Frontal cortex (tissue), 4 donors: ENCODE data around the gene OSGIN1. TPM values are rescaled to one million over a fixed set of nuclear protein-coding genes. Genes with fewer than 3 reads are reported as not detected.

ENCODE experiments used
- DNase-seq, 2 donors: peaks; one replicate each; pipeline ENCODE4 v3.0.0; 2012; ENCODE audit warnings: low spot score in 2 of 2
- FAIRE-seq: peaks from 2 replicates; lab custom pipeline; 2012; peaks lifted over from hg19 to GRCh38; lab: Jason Lieb, UNC
- total RNA-seq: library from RNA; depleted of rRNA; stranded (reverse); fragments of >200 nt; gene quantifications from one replicate; pipeline ENCODE4 v1.2.3, GENCODE V29; 2014
- donor health status: control.
- donor health status: control.
- donor health status: control.

OSGIN1 gene
- total RNA-seq, 1 donor from 2014 or later: not detected

GRCh38 chr16:83925957-83926725, 26.9 kb upstream of the OSGIN1 start:
- no peak for DNase-seq
- no peak for FAIRE-seq

- DNase-seq (peak; percentile 63 to 85), FAIRE-seq (no peak)
These were observed 26.2 kb upstream of the OSGIN1 start for GRCh38 chr16:83926726-83927397.

- DNase-seq (no peak), FAIRE-seq (no peak)
These were observed 24.5 kb upstream of the OSGIN1 start for GRCh38 chr16:83928341-83929055.

GRCh38 chr16:83929811-83930555, 23.1 kb upstream of the OSGIN1 start:
- no peak for DNase-seq
- FAIRE-seq: no peak

GRCh38 chr16:83930730-83931500, 22.1 kb upstream of the OSGIN1 start:
- DNase-seq (no peak), FAIRE-seq (no peak)

- DNase-seq (no peak), FAIRE-seq (no peak)
These were observed 21.5 kb upstream of the OSGIN1 start for GRCh38 chr16:83931556-83931955.

GRCh38 chr16:83932304-83932703, 20.7 kb upstream of the OSGIN1 start:
- no peak for FAIRE-seq
- DNase-seq: no peak

DNA sequence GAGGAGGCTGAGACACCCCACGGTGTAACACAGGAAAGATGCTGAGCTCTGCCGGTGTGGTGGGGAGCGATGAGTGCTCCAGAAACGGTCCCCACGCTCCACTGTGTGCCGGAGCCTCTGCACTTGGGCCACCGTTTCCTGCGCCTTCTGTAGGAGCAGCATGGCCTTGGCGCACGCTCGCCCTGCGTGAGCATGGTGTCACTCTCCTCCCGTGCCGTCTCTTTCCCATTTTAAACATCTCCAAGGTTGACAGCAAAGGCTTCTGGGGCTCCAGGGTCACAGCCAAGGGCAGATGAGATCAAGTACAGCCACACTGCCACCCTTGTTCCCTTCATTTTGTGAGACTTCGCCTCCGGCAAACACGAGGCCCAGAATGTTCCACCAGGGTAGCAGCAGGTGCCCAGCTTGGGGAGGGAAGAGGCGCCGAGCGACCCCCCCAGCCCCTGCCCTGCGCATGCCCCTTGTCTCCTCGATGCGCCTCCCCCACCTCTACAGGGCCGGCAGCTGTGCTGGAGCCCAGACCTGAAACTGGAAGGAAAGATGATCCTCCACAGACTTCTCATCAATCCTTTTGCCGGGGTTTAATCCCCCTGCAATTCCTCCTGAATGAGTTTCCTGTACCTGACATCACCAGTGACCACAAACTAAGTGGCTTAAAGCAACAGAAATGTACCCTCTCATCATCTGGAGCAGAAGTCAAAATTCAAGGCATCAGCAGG, 19.9 kb upstream of the OSGIN1 start:
- FAIRE-seq: no peak
- DNase-seq: no peak

DNA sequence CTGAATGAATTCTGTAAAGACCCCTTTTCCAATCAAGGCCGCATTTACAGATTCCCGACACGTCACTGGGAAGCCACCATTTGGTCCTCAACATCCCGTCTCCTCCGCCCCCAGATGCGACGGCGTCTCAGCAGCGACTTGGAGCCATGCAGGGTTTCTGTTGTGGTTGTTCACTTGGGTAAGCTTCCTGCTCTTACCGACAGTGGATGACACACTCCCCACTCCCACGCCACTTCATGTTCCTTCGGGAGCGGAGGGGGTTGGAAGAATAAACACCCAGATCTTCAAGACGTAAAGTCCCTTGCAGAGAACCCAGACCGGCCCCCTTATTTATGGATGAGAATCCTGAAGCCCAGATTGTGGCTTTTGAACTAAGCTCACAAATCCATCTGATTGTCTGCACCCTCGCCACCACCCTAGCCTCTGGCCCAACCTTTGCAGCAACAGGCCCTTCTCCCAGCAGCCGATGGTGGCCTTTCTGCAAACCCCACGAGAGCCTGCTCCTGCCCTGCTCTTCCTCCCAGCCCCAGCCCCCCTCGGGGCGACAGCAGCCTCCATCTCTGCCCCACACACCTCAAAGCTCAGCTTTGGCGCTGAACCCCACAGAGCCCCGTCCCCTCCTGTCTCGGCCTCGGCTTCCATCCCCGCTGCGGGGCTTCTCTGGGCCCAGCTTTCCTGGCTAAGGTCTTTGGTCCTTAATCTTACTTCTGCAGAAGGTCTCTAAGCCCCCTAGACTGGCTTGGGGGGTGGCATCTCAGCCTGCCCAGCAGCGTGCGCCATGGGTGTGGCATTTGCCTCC, 19.0 kb upstream of the OSGIN1 start:
- peak in 1 of 2 donors; percentile 56 for DNase-seq
- no peak for FAIRE-seq

- FAIRE-seq: no peak
These were observed 18.4 kb upstream of the OSGIN1 start for GRCh38 chr16:83934684-83934977.

GRCh38 chr16:83935005-83935857, 17.8 kb upstream of the OSGIN1 start:
- DNase-seq: no peak
- FAIRE-seq: no peak

More at GRCh38 chr16:83934684-83934977, 18.4 kb upstream of the OSGIN1 start:
- DNase-seq: no peak

DNA sequence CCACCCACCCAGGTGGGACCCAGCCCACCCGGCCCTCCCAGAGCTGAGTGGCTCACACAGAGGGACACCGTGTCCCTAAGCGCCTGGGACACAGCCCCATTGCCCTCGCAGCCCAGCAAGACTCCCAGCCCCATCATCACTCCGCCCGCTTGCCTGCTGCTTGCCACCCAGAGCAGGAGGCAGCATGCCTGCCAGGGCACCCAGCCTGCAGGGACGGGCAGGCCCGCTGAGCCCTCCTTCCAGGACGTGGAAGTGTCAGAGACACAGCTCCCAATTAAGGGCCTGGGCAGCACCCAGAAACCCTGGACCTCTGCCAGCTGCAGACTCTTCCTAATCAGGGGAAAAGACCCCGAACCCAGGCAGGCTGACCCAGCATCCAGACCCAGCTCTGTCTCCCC, 17.2 kb upstream of the OSGIN1 start:
- DNase-seq (no peak), FAIRE-seq (no peak)

DNA sequence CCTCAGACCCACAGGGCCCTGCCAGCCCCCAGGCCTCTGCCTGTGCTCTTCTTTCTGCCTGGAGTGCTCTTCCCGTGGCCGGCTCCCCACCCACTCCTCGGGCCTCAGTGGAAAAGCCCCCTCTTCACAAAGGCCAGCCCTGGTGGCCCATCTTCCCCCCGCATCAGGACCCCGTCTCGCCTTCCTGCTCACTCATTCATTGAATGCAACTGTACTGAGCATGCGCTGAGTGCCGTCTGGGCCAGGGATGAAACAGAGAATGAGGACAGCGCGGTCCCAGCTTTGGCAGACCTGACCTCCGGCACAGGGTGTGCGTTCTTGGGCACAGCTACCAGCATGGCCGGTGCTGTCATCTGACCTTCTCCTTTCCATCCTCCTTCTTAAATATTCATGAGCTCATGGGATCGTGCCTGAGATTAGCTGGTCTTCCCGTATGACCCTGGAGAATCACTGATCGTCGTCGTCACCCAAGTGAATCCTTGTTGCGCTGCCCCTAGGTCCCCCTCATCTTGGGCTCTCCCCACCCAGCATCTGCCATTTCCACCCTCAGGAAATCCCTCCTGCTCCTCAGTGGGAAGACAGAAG, 16.4 kb upstream of the OSGIN1 start:
- DNase-seq: no peak
- FAIRE-seq: no peak

GRCh38 chr16:83937267-83937666, 15.8 kb upstream of the OSGIN1 start:
- DNase-seq (no peak), FAIRE-seq (no peak)

GRCh38 chr16:83937922-83938885, 14.8 kb upstream of the OSGIN1 start:
- no peak for DNase-seq
- FAIRE-seq: no peak
